Chondrocyte (in vitro differentiated cells): Measurements from ENCODE around the gene KRTAP19-5. TPM values are rescaled to one million over a fixed set of nuclear protein-coding genes. Genes with fewer than 3 reads are reported as not detected.

Experiments
- DNase-seq: peaks from one replicate; pipeline ENCODE4 v3.0.0; 2021; ENCODE audit warnings: mixed read lengths, low spot score
- H3K27ac Mint-ChIP-seq: one replicate; pipeline ENCODE4 v1.8.0; 2021; ENCODE audit warnings: mild to moderate bottlenecking, moderate library complexity, mixed read lengths; ENCODE audit not compliant: unreplicated experiment
- H3K27me3 Mint-ChIP-seq: 2 replicates; pipeline ENCODE4 v1.8.0; 2021; ENCODE audit warnings: low read depth, mixed read lengths
- H3K36me3 Mint-ChIP-seq: 2 replicates; pipeline ENCODE4 v1.8.0; 2021; ENCODE audit warnings: low read depth, mixed read lengths
- H3K4me1 Mint-ChIP-seq: 2 replicates; pipeline ENCODE4 v1.8.0; 2021; ENCODE audit warnings: low read depth, mild to moderate bottlenecking, mixed read lengths
- H3K4me3 Mint-ChIP-seq: one replicate; pipeline ENCODE4 v1.8.0; 2021; ENCODE audit warnings: mild to moderate bottlenecking, moderate library complexity, mixed read lengths; ENCODE audit not compliant: unreplicated experiment
- H3K9me3 Mint-ChIP-seq: 2 replicates; pipeline ENCODE4 v1.8.0; 2021; ENCODE audit warnings: low read depth, mixed read lengths
- CTCF ChIP-seq: fragments of 200-600 bp; sonication (generic); IDR thresholded peaks from 2 replicates; pipeline ENCODE4 v1.5.0; 2021; ENCODE audit warnings: antibody characterized with exemption, mild to moderate bottlenecking, moderate library complexity
- total RNA-seq: library from RNA; stranded (reverse); gene quantifications from 3 replicates; pipeline ENCODE4 v1.2.1, GENCODE V29; 2021

KRTAP19-5 gene
- total RNA-seq, 1 donor from 2014 or later = not detected

- Mint-ChIP-seq H3K4me1 (peaks cover 6% of the 10 kb centered on the region), H3K27ac (no peak within 1 kb of the TSS), H3K36me3 (no peaks in the 10 kb centered on the region), H3K4me3 (no peak within 1 kb of the TSS), H3K9me3 (peaks cover 6% of the 10 kb centered on the region), H3K27me3 (peaks cover 1% of the 10 kb centered on the region)
- TF ChIP-seq CTCF = no peak
- DNase-seq = no peak
Observed at GRCh38 chr21:30497065-30497464, 4.9 kb downstream of the KRTAP19-5 start, which contains the start of gene KRTAP19-4. Gene KRTAP19-4, minus strand, starts transcription at chr21:30497165. Its CDS starts 55 bp downstream, at chr21:30497110.

GRCh38 chr21:30491963-30492428 lies 9.9 kb downstream of the KRTAP19-5 start, which contains the start of gene KRTAP19-3:
Gene KRTAP19-3, minus strand, starts transcription at chr21:30492013. Its CDS starts 56 bp downstream, at chr21:30491957.
- H3K27ac Mint-ChIP-seq = peak within 1 kb of the TSS; percentile 41
- no peaks in the 10 kb centered on the region for H3K27me3 Mint-ChIP-seq
- H3K4me3 Mint-ChIP-seq = no peak within 1 kb of the TSS
- no peak for DNase-seq
- peaks cover 17% of the 10 kb centered on the region for H3K9me3 Mint-ChIP-seq
- H3K36me3 Mint-ChIP-seq = no peaks in the 10 kb centered on the region
- peaks cover 9% of the 10 kb centered on the region for H3K4me1 Mint-ChIP-seq
- TF ChIP-seq CTCF = no peak

GRCh38 chr21:30487336-30487735 lies 14.6 kb downstream of the KRTAP19-5 start, which contains the start of gene KRTAP19-2:
Gene KRTAP19-2, minus strand, starts transcription at chr21:30487436. Its CDS starts 88 bp downstream, at chr21:30487348.
- Mint-ChIP-seq H3K9me3 (peaks cover 31% of the 10 kb centered on the region), H3K27ac (no peak within 1 kb of the TSS), H3K4me3 (no peak within 1 kb of the TSS), H3K36me3 (no peaks in the 10 kb centered on the region), H3K27me3 (no peaks in the 10 kb centered on the region), H3K4me1 (peaks cover 5% of the 10 kb centered on the region)
- no peak for DNase-seq
- no peak for TF ChIP-seq CTCF

- DNase-seq = no peak
- H3K27ac Mint-ChIP-seq = no peak overlapping the region
- TF ChIP-seq CTCF = no peak
- H3K36me3 Mint-ChIP-seq = no peaks in the 10 kb centered on the region
- peaks cover 27% of the 10 kb centered on the region for H3K9me3 Mint-ChIP-seq
- peaks cover 1% of the 10 kb centered on the region for H3K27me3 Mint-ChIP-seq
- no peak overlapping the region for H3K4me3 Mint-ChIP-seq
- no peaks in the 10 kb centered on the region for H3K4me1 Mint-ChIP-seq
Observed at GRCh38 chr21:30486180-30486579, 15.8 kb downstream of the KRTAP19-5 start.

- peaks cover 23% of the 10 kb centered on the region for H3K9me3 Mint-ChIP-seq
- DNase-seq = no peak
- H3K36me3 Mint-ChIP-seq = no peaks in the 10 kb centered on the region
- H3K4me3 Mint-ChIP-seq = no peak overlapping the region
- no peak overlapping the region for H3K27ac Mint-ChIP-seq
- H3K4me1 Mint-ChIP-seq = no peaks in the 10 kb centered on the region
- TF ChIP-seq CTCF = no peak
- peaks cover 1% of the 10 kb centered on the region for H3K27me3 Mint-ChIP-seq
Observed at GRCh38 chr21:30482130-30482529, 19.8 kb downstream of the KRTAP19-5 start.
